ENCODE results near the gene HECW1.

DNA sequence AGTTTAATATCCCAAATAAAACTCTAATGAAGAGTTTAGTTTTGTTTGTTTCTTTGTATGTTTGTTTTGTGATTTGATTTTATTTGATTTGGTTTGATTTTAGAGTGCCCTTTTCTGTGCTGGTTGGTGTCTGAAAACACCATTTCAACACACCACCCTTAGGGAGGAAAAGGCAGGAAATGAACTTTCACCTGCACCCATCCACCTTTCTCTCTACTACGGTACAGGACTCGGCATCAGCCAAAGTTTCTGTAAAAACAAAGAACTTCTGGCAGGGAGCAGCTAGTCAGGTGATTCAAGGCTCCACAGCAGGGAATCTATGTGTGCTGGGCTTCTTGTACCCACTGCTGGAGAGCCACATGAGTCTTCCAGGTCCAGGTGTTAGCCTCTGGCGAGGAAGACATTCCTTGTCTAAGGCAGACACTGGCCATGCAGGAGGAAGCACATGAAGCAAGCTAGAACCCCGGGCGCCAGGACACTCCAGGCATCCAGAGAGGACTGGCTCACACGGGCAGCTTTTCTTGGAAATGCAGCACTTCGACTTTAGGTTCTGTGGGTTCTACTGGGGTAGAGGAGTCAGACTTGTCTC is 448.4 kb downstream of the HECW1 start:
- TF ChIP-seq GTF2F1 (IDR thresholded peaks at IDR 0.05; ENCODE audit: borderline replicate concordance, low read depth, low read length) (no peak), YY1 (IDR thresholded peaks at IDR 0.05; ENCODE audit: low read depth, low read length) (no peak), EGR1 (IDR thresholded peaks at IDR 0.05; ENCODE audit: borderline replicate concordance, low read depth, low read length) (no peak), POLR2AphosphoS5 (IDR thresholded peaks at IDR 0.05; ENCODE audit: low read depth, low read length) (no peak), GABPA (IDR thresholded peaks at IDR 0.05; ENCODE audit: borderline replicate concordance, insufficient read depth, low read length) (no peak), PHF8 (conservative IDR thresholded peaks at IDR 0.05; ENCODE audit: low read depth, low read length) (no peak), EP300 (IDR thresholded peaks at IDR 0.05; ENCODE audit: borderline replicate concordance in 1 of 2, low read depth in 2 of 2, low read length in 2 of 2) (no peak), BRCA1 (IDR thresholded peaks at IDR 0.05; ENCODE audit: low read depth, low read length) (no peak), BACH1 (IDR thresholded peaks at IDR 0.05; ENCODE audit: low read length) (no peak), FOSL1 (IDR thresholded peaks at IDR 0.05; ENCODE audit: insufficient read depth, low read depth, low read length) (no peak), POLR2A (IDR thresholded peaks at IDR 0.05; ENCODE audit: control extremely low read depth in 1 of 2, low read depth in 2 of 2, low read length in 2 of 2) (no peak)
- TF ChIP-seq, protein P1, sequence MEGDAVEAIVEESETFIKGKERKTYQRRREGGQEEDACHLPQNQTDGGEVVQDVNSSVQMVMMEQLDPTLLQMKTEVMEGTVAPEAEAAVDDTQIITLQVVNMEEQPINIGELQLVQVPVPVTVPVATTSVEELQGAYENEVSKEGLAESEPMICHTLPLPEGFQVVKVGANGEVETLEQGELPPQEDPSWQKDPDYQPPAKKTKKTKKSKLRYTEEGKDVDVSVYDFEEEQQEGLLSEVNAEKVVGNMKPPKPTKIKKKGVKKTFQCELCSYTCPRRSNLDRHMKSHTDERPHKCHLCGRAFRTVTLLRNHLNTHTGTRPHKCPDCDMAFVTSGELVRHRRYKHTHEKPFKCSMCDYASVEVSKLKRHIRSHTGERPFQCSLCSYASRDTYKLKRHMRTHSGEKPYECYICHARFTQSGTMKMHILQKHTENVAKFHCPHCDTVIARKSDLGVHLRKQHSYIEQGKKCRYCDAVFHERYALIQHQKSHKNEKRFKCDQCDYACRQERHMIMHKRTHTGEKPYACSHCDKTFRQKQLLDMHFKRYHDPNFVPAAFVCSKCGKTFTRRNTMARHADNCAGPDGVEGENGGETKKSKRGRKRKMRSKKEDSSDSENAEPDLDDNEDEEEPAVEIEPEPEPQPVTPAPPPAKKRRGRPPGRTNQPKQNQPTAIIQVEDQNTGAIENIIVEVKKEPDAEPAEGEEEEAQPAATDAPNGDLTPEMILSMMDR (IDR thresholded peaks at IDR 0.05; ENCODE audit: control extremely low read depth in 1 of 3, insufficient read depth in 1 of 3, low read depth in 1 of 3, low read length in 3 of 3), result no peak
- TF ChIP-seq, protein P2, sequence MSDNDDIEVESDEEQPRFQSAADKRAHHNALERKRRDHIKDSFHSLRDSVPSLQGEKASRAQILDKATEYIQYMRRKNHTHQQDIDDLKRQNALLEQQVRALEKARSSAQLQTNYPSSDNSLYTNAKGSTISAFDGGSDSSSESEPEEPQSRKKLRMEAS (IDR thresholded peaks at IDR 0.05), result no peak
- TF ChIP-seq, protein P3, sequence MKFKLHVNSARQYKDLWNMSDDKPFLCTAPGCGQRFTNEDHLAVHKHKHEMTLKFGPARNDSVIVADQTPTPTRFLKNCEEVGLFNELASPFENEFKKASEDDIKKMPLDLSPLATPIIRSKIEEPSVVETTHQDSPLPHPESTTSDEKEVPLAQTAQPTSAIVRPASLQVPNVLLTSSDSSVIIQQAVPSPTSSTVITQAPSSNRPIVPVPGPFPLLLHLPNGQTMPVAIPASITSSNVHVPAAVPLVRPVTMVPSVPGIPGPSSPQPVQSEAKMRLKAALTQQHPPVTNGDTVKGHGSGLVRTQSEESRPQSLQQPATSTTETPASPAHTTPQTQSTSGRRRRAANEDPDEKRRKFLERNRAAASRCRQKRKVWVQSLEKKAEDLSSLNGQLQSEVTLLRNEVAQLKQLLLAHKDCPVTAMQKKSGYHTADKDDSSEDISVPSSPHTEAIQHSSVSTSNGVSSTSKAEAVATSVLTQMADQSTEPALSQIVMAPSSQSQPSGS (IDR thresholded peaks at IDR 0.05; ENCODE audit: low read length), result no peak

Data from H1 (cell line).